ENCODE data around the gene CER1.

CER1 gene, protein sequence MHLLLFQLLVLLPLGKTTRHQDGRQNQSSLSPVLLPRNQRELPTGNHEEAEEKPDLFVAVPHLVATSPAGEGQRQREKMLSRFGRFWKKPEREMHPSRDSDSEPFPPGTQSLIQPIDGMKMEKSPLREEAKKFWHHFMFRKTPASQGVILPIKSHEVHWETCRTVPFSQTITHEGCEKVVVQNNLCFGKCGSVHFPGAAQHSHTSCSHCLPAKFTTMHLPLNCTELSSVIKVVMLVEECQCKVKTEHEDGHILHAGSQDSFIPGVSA

DNA sequence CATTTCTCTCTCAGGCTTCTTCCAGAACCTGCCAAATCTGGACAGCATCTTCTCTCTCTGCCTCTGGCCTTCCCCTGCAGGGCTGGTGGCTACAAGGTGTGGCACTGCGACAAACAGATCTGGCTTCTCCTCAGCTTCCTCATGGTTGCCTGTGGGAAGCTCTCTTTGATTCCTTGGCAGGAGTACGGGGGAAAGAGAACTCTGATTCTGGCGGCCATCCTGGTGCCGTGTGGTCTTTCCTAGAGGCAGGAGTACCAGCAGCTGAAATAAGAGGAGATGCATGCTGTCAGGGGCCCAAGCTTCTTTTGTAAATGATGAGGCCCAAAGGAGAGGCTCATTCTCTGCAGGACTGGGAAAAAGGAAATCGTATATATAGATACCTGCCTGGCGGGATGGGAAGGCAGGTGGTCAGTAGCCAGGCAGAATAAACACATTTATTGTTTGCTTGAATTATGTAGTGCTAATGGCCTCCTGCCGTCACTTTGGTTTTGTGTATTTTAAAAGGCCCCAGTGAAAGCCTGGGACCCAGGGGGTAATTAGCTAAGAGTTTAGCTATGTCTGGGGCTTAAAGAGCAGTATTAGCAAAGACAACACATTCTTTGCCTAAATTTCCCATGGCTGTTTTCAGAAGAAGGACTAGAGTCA lies at the start of gene CER1:
Gene CER1, minus strand, starts transcription at position 343 of the 645 bp plus-strand sequence. Its CDS starts 61 bp downstream, at position 282.
- FAIRE-seq = no peak

- FAIRE-seq = no peak
Measured at GRCh38 chr9:14770592-14770991, 48.1 kb upstream of the CER1 start.

DNA sequence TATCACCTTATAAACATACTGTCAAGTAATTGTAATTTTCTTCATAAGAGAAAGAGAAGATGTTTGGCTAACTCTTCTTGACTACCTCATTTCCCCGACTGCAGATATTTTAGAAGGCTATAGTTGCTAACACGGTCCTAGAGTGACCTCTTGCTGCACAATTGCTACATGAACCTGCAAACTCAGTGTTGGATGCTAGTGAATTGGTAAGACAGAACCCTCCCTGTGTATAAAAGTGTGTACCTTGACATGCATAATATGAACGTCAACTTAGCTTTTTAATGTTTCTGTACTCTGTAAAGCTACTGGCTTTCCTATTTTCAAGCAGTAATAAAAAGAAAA lies 46.7 kb upstream of the CER1 start:
- FAIRE-seq = peak; percentile 88

DNA sequence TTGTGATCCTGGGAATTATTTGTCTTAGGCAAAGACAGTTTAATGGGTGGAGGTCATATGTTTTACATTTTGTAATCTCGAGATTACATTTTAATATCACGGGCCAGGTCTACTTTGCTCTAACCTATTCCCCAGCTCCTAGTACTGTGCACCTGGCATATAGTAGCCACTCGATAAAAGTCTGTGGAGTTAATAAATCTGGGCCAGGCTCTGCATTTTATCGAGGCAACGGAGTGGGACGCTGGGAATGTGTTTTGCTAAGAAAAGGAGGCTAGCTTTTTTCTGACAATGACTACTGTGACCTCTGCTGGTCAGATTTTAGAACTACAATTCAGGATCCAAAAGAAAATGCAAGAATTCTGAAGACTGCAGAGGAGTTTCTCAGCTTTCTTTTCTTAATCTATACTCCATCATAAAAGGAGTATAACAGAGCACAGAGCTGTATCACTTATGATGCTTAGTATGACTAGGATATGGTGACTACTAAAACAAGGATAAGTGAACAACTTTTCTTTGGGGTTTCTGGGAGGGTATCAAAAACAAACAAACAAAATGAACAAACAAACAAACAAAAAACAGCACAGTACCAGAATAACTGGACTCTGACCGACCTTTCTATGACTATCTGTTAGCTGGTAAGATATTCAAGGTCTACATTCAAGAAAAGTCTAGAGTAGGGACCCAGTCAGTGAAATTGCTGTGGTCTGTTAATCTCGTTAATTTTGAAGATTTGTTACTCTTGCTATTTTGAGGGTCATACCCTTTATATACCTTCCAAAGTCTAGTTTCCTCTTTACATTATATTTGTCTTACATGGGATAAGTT lies 46.1 kb upstream of the CER1 start:
- peak; percentile 94 for FAIRE-seq

GRCh38 chr9:14766299-14766698 lies 43.8 kb upstream of the CER1 start:
- no peak for FAIRE-seq

DNA sequence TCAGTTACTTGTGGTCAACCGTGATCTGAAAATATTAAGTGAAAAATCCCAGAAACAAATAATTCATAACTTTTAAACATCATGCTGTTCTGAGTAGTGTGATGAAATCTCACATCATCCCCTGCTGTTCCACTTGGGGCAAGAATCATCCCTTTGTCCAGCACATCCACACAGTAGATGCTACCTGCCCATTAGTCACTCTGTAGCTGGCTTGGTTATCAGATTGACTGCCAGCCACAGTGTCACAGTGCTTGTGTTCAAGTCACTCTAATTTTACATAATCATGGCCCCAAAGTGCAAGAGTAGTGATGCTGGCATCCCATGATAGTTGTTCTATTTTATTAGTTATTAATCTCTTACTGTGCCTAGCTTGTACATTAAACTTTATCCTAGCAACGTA lies 39.1 kb upstream of the CER1 start:
- no peak for FAIRE-seq

- no peak for FAIRE-seq
Measured at GRCh38 chr9:14760060-14760459, 37.5 kb upstream of the CER1 start.

- no peak for FAIRE-seq
Measured at GRCh38 chr9:14756291-14756690, 33.8 kb upstream of the CER1 start.

DNA sequence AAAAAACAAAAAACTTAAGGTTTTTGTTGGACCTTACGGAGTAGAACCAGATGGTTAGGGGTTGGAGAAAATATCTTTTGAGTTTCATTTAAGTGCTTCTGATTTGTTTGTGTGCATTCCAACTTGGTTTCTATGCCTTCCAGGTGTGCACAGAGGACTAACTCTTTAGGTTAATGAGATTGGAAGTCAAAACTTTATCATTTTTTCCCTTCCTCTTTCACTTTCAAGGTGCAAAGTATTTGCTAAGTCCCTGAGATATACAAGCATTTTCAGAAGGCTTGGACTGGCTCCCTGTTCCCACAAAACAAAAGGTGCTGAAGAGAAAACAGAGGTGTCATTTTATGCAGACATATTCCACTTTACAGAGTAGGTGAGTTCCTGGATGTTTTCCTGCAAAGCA lies 30.3 kb upstream of the CER1 start:
- no peak for FAIRE-seq

DNA sequence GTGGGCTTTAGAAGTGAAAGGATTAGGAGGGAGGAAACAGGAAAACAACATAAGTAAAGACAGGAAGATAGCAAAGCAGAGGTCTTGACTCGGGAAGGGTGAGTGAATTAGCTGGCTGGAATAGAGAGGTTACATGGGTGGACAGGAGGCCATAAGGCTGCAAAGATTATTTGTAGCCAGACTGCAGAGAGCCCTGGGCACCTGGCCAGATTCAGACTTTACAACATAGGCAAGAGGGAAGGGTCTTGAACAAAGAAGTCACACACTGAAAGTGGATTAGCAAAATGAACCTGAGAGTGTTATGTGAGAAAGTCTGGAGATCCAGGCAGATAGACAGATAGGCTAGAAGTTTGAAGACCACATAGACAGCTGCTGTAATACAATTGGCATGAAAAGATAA lies 29.7 kb upstream of the CER1 start:
- no peak for FAIRE-seq

GRCh38 chr9:14750821-14751220 lies 28.3 kb upstream of the CER1 start:
- FAIRE-seq = no peak

DNA sequence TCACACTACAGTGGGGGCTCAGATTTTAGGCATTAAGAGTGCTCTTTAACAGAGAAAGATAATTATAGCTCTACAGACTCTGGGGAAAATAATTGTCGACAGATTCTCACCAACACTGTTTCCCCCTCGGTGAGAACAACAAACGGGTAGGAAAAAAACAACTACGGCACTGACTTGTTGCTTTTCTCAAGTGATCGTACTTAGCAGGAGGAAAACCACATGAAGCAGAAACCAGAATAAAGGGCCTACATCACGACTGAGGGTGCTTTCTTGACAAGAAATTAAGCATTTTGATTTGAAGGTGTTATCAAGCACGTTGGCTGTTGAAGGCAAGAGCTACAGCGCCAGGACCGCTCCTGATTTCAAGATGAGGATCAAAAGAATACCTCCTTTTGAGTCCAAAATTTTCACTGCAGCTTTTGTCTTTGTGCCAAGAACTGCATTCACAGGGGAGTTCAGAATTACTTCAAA lies 27.2 kb upstream of the CER1 start:
- FAIRE-seq = no peak

- FAIRE-seq = no peak
Measured at GRCh38 chr9:14748373-14748772, 25.8 kb upstream of the CER1 start.

DNA sequence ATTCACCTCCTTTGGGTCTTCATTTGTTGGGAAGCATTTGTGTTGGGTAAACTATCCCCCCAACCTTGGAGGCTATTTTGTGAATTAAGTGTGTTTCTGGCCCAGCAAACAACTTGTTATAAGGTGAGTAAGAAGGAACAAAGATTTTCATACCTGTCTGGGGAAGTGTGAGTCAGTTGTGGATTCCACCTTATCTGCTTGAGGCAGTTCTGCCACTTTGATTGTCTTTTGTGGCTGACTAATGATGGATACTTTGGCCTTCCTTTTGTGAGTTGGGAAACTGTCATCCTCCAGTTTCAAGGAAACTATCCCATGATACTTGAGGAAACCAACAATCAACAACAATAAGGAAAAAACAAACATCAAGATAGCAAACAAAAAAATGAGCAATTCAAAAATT lies 24.6 kb upstream of the CER1 start:
- FAIRE-seq = no peak

- FAIRE-seq = no peak
Measured at GRCh38 chr9:14746626-14747025, 24.1 kb upstream of the CER1 start.

DNA sequence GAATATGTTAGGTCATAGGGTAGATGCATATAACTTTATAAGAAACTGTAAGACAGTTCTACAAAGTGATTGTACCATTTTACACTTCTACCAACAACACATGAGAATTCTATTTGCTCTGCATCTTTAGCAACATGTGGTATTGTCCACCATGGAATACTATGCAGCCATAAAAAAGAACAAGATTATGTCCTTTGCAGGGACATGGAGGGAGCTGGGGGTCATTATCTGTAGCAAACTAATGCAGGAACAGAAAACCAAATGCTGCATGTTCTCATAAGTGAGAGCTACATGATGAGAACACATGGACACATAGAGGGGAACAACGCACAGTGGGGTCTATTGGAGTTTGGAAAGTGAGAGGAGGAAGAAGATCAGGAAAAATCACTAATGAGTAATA lies 22.2 kb upstream of the CER1 start:
- FAIRE-seq = no peak

GRCh38 chr9:14741369-14741768 lies 18.8 kb upstream of the CER1 start:
- FAIRE-seq = no peak

DNA sequence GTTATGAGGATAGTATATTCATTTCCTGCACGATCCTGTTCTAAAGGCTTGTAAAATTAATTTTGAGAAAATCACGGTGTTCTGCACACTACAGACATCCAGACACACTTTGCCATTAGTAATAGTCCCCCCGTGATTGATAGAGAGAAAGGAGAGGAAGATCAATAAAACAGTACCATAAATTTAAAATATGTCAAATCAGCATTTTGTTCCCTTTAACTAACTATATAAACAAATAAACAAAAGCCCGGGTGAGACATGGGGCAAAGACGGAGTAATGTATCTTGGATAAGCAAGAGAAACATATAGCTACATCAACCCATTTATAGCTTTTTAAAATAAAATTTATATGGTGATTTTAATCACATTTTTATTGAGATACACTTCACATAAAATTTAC lies 10.6 kb upstream of the CER1 start:
- FAIRE-seq = no peak

GRCh38 chr9:14731294-14731981 lies 8.9 kb upstream of the CER1 start:
- no peak for FAIRE-seq

DNA sequence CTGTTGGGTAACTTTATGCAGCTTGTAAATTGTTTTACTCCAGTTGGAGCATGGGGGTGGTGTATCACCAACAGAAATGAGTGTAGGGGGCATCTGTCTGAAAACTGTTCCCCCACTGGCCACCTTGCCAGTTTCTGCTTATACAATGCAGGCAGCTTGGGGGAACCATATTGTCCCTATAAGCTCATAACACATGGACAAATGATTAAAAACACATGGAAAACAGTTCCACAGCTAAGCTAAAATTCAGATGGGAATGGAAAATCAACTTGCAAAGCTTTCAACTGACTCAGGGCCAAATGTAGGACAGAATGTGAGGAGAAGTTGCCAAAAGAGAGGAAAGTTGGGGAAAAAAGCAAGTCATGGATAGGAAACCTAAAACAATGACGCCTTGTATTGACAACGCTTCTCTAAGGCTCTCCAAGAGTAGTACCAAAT lies 7.9 kb upstream of the CER1 start:
- FAIRE-seq = no peak

- FAIRE-seq = no peak
Measured at GRCh38 chr9:14723301-14723700, 768 bp upstream of the CER1 start.

DNA sequence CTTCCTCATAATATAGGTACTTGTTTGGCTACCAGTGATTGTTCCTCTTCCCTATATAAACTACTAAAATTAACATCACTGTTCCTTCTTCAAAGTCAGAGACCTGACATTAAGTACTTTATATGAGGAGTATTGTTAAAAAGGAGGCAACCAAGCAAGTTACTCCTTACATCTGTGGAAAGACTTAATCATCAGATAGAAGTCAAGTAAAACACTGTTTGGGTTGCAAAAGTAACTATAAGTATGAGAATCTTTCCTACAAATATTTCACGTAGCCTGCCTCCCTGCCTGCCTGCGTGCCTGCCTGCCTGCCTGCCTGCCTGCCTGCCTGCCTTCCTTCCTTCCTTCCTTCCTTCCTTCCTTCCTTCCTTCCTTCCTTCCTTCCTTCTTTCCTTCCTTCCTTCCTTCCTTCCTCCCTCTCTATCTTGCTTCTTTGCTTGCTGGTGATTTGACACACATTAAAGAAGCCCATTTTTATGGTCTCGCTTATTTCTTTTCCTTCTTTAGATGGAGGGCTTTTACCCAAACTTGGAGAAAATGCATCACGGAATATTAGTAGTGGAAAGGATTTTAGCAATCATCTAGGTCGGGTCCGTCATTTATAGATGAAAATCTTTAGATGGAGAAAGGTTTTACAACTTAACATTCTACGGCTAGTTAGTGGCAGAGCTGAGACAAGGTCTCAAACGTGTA lies 3.2 kb downstream of the CER1 start:
- FAIRE-seq = no peak

DNA sequence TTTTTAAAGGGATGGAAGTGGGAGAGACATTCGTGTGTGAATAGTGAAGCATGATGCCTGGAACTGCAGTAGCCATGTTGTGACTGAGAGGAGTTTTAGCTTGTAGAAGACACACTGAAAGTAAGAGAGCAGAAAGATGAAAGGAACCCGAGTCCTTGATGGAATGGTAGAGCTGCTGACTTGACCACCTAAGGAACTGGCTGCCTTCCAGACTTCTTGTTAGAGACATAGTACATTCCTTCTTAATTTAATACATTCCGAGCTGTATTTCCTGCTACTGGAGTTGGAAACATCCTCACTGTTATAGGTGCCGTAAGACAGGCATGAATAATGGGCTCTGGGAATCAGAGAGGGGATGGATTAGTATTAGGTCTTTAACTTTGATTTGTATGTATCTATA lies 7.4 kb downstream of the CER1 start:
- FAIRE-seq = no peak

Data from TTC549 (cell line).